Effector memory CD4-positive, alpha-beta T cell (primary cell): Measurements from ENCODE around the gene PLA2G7.

Experiments used
- DNase-seq, 3 donors: peaks; one replicate each; pipeline ENCODE4 v3.0.0-alpha.2; 2020
- H3K27ac ChIP-seq: 2 replicates; pipeline ENCODE4 v1.7.0; 2013; ENCODE audit warnings: mild to moderate bottlenecking, low read length, moderate library complexity; ENCODE audit not compliant: insufficient read depth, poor library complexity, severe bottlenecking
- H3K27me3 ChIP-seq: replicated peaks from 2 replicates; pipeline ENCODE4 v1.7.0; 2013; ENCODE audit warnings: mild to moderate bottlenecking, low read length; ENCODE audit not compliant: insufficient read depth, control insufficient read depth, poor library complexity, severe bottlenecking
- H3K36me3 ChIP-seq: 2 replicates; pipeline ENCODE4 v1.7.0; 2013; ENCODE audit warnings: mild to moderate bottlenecking, low read length, moderate library complexity; ENCODE audit not compliant: control insufficient read depth, insufficient read depth
- H3K4me1 ChIP-seq: 2 replicates; pipeline ENCODE4 v1.7.0; 2013; ENCODE audit warnings: low read length, mild to moderate bottlenecking; ENCODE audit not compliant: control insufficient read depth, insufficient read depth, poor library complexity, severe bottlenecking
- H3K4me3 ChIP-seq: 2 replicates; pipeline ENCODE4 v1.7.0; 2013; ENCODE audit warnings: low read length, low read depth, mild to moderate bottlenecking; ENCODE audit not compliant: insufficient read depth, poor library complexity, severe bottlenecking
- H3K9me3 ChIP-seq: 2 replicates; pipeline ENCODE4 v1.7.0; 2013; ENCODE audit warnings: mild to moderate bottlenecking, low read length, moderate library complexity; ENCODE audit not compliant: control insufficient read depth

The PLA2G7 gene

DNA sequence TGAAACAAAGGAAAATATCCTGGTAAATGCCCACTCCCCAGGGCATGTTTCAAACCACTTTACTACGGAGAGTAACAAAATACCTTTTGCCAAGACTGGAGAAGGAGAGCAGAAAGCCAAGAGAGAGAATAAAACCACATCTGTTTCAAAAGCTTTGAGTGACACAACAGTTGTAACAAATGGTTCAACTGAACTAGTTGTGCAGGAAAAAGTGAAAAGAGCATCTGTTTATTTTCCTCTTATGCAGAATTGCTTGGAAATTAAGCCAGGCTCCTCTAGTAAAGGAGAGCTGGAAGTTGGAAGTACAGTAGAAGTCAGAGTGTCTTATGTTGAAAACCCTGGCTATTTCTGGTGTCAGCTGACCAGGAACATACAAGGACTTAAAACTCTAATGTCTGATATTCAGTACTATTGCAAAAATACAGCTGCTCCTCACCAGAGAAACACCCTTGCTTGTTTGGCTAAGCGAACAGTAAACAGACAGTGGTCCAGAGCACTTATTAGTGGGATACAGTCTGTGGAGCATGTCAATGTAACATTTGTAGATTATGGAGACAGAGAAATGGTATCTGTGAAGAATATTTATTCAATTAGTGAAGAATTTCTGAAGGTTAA is 44.9 kb downstream of the PLA2G7 start:
- DNase-seq = no peak
- no peaks in the 10 kb centered on the region for H3K9me3 ChIP-seq
- H3K4me3 ChIP-seq = no peak overlapping the region
- H3K27me3 ChIP-seq = no peaks in the 10 kb centered on the region
- H3K27ac ChIP-seq = no peak overlapping the region
- H3K4me1 ChIP-seq = no peaks in the 10 kb centered on the region
- H3K36me3 ChIP-seq = no peaks in the 10 kb centered on the region

- Histone ChIP-seq H3K27ac (no peak overlapping the region), H3K36me3 (no peaks in the 10 kb centered on the region), H3K9me3 (no peaks in the 10 kb centered on the region), H3K27me3 (no peaks in the 10 kb centered on the region), H3K4me3 (no peak overlapping the region), H3K4me1 (no peaks in the 10 kb centered on the region)
- no peak for DNase-seq
Observed at GRCh38 chr6:46689657-46690056, 45.5 kb downstream of the PLA2G7 start.

- Histone ChIP-seq H3K4me3 (no peak overlapping the region), H3K27ac (no peak overlapping the region), H3K36me3 (no peaks in the 10 kb centered on the region), H3K27me3 (no peaks in the 10 kb centered on the region), H3K4me1 (no peaks in the 10 kb centered on the region), H3K9me3 (no peaks in the 10 kb centered on the region)
- DNase-seq = no peak
Observed at GRCh38 chr6:46688966-46689335, 46.2 kb downstream of the PLA2G7 start.

- no peak for DNase-seq
- Histone ChIP-seq H3K36me3 (no peaks in the 10 kb centered on the region), H3K27ac (no peak overlapping the region), H3K4me3 (no peak overlapping the region), H3K9me3 (no peaks in the 10 kb centered on the region), H3K27me3 (no peaks in the 10 kb centered on the region), H3K4me1 (no peaks in the 10 kb centered on the region)
Observed at GRCh38 chr6:46688117-46688965, 46.8 kb downstream of the PLA2G7 start.

DNA sequence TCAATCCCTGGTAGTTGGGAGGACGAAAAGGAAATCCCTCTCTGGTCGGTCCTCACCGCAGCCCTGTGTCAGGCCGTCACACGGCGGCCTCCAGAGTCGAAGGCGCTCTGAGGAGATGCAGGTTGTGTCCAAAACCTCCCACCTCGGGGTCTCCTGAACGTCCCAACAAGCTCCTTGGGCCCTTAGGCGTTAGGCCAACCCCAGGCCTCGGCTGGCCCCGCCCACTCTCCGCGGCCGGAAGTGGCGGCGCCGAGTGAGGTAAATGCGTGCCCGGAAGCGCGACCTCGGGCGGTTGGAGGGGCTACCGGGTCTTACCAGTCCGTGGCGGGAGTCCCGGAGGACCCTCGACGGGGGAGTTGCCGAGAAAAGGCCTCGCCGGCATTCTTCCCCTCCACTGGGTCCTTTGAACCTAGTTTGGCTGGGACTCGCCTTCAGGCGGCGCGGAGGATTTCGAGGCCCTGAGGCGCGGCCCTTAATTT is 47.5 kb downstream of the PLA2G7 start, which contains the start of gene TDRD6:
Gene TDRD6 (plus strand): TSS at position 267 of the 479 bp plus-strand sequence. CDS start 244 bp downstream, outside the sequence.
- Histone ChIP-seq H3K4me1 (no peaks in the 10 kb centered on the region), H3K9me3 (no peaks in the 10 kb centered on the region), H3K36me3 (no peaks in the 10 kb centered on the region), H3K27me3 (no peaks in the 10 kb centered on the region), H3K27ac (no peak within 1 kb of the TSS), H3K4me3 (no peak within 1 kb of the TSS)
- no peak for DNase-seq

- Histone ChIP-seq H3K36me3 (no peaks in the 10 kb centered on the region), H3K4me1 (no peaks in the 10 kb centered on the region), H3K9me3 (no peaks in the 10 kb centered on the region), H3K27me3 (no peaks in the 10 kb centered on the region), H3K4me3 (no peak overlapping the region), H3K27ac (no peak overlapping the region)
- no peak for DNase-seq
Observed at GRCh38 chr6:46684771-46685170, 50.4 kb downstream of the PLA2G7 start.

GRCh38 chr6:46677314-46677654 is 57.9 kb downstream of the PLA2G7 start:
- no peaks in the 10 kb centered on the region for H3K4me1 ChIP-seq
- H3K36me3 ChIP-seq = no peaks in the 10 kb centered on the region
- no peak for DNase-seq
- no peaks in the 10 kb centered on the region for H3K27me3 ChIP-seq
- no peak overlapping the region for H3K4me3 ChIP-seq
- H3K27ac ChIP-seq = no peak overlapping the region
- H3K9me3 ChIP-seq = no peaks in the 10 kb centered on the region

DNA sequence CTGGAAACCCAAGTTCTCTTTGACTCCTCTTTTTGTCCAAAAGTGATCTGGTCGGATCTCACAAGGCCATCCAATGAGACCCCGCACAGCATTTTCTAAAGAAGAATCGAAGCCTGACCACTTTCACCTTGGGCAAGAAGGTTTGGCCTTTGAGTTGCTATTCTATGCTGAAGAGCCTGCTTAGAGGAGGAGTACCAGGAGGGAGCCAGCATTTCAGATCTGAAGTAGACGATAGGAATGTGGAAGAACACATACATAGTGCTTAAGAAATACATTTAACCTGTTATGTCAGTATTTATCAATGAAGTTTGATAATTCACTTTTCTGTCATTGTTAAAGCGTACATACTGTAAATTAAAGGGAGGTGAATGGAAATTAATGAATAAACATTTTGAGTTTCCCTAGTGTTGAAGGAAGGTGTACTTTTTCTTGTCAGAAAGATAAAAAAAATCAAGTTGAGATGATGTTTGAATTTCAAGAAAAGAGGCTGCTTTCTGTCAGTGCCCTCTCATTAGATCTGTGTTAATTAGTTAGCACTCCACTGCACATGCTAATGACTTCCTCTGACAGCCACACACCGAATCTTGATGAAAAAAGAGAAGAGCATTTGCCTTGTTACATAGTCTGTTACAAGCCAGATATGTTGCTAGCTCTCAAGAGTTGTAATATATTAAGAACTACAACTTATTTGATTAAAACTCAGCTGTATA is 58.4 kb downstream of the PLA2G7 start:
- Histone ChIP-seq H3K27ac (no peak overlapping the region), H3K9me3 (no peaks in the 10 kb centered on the region), H3K36me3 (no peaks in the 10 kb centered on the region), H3K27me3 (no peaks in the 10 kb centered on the region), H3K4me3 (no peak overlapping the region), H3K4me1 (no peaks in the 10 kb centered on the region)
- DNase-seq = no peak

GRCh38 chr6:46674410-46674809 is 60.8 kb downstream of the PLA2G7 start:
- no peak for DNase-seq
- Histone ChIP-seq H3K9me3 (no peaks in the 10 kb centered on the region), H3K27ac (no peak overlapping the region), H3K27me3 (no peaks in the 10 kb centered on the region), H3K36me3 (no peaks in the 10 kb centered on the region), H3K4me1 (no peaks in the 10 kb centered on the region), H3K4me3 (no peak overlapping the region)

DNA sequence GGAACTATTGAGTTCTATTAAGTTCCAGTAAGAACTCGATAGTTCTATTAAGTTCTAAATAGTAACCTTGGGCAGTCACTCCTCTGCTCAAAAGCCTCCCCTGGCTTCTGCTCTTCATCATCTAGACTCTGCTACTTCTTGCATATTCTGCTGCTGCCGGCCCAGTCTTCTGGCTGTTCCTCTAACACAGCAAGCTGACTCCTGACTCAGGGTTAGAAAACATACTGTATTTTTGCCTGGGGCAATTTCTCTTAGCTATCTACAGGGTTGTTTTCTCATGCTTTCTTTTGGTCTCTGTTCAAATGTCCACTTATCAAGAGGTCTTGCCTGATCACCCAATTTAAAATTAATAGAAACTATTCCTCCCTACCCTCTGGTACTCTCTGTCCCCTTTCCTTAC is 67.8 kb downstream of the PLA2G7 start:
- Histone ChIP-seq H3K27me3 (no peaks in the 10 kb centered on the region), H3K36me3 (no peaks in the 10 kb centered on the region), H3K27ac (no peak overlapping the region), H3K9me3 (no peaks in the 10 kb centered on the region), H3K4me3 (no peak overlapping the region), H3K4me1 (no peaks in the 10 kb centered on the region)
- no peak for DNase-seq
